ENCODE results near the gene SLC4A1AP. TPM values are rescaled to one million over a fixed set of nuclear protein-coding genes. Genes with fewer than 3 reads are reported as not detected.

Gene SLC4A1AP
- total and polyA plus RNA-seq, 2 of the 13 experiments (the other 11 are each of a cell fraction or from before 2014, with no cell fraction given): 15.3 to 44.6 TPM

- TF ChIP-seq KDM3A (CRISPR knock-in tag; IDR thresholded peaks at IDR 0.05; ENCODE audit: low read depth) (no peak; the same call in 1 of the 2 replicates), ZSCAN9 (CRISPR knock-in tag; IDR thresholded peaks at IDR 0.05; ENCODE audit: borderline replicate concordance) (peak; percentile 56; the same call in 1 of the 2 replicates), EP300 (IDR thresholded peaks at IDR 0.05; ENCODE audit: low read depth in 2 of 2, low read length in 2 of 2) (peak in 1 of 2 experiments; percentile 53; a peak in 1 of 4 replicates), EP300 (CRISPR knock-in tag; IDR thresholded peaks at IDR 0.05; ENCODE audit: borderline replicate concordance) (no peak), STAT6 (CRISPR knock-in tag; IDR thresholded peaks at IDR 0.05; ENCODE audit: borderline replicate concordance) (no peak), MYPOP (CRISPR knock-in tag; IDR thresholded peaks at IDR 0.05) (peak; percentile 64; the same call in 1 of the 2 replicates), KLF9 (CRISPR knock-in tag; IDR thresholded peaks at IDR 0.05; ENCODE audit: low read depth) (no peak), ZBTB2 (CRISPR knock-in tag; IDR thresholded peaks at IDR 0.05; ENCODE audit: low read depth) (no peak), MAFK (conservative IDR thresholded peaks at IDR 0.05 in 1 of 2, IDR thresholded peaks at IDR 0.05 in 1 of 2; ENCODE audit: low read length in 2 of 2) (no peak), ATAD3A (CRISPR knock-in tag; IDR thresholded peaks at IDR 0.05) (no peak), E2F1 (CRISPR knock-in tag; IDR thresholded peaks at IDR 0.05) (no peak), POGZ (CRISPR knock-in tag; IDR thresholded peaks at IDR 0.05) (no peak), RAD21 (CRISPR knock-in tag; IDR thresholded peaks at IDR 0.05) (peak; percentile 67), ZNF775 (CRISPR knock-in tag; IDR thresholded peaks at IDR 0.05; ENCODE audit: borderline replicate concordance) (0 out of 2 replicates have a peak, but pooled peaks have one; percentile 5), NONO (IDR thresholded peaks at IDR 0.05) (no peak), NONO (CRISPR knock-in tag; conservative IDR thresholded peaks at IDR 0.05) (peak; percentile 43), ZNF451 (CRISPR knock-in tag; IDR thresholded peaks at IDR 0.05) (no peak), MLLT10 (CRISPR knock-in tag; IDR thresholded peaks at IDR 0.05) (no peak), GATAD1 (CRISPR knock-in tag; IDR thresholded peaks at IDR 0.05) (no peak), ZNF547 (CRISPR knock-in tag; IDR thresholded peaks at IDR 0.05) (no peak), ADNP (CRISPR knock-in tag; IDR thresholded peaks at IDR 0.05) (peak; percentile 28; the same call in 1 of the 2 replicates), MBD4 (IDR thresholded peaks at IDR 0.05; ENCODE audit: borderline replicate concordance, low read length) (no peak), TIGD3 (CRISPR knock-in tag; IDR thresholded peaks at IDR 0.05; ENCODE audit: borderline replicate concordance) (peak; percentile 81)
Observed at GRCh38 chr2:27737676-27738348, 74.1 kb downstream of the SLC4A1AP start (continued).

All from HepG2 (cell line).